SU-DHL-6 (cell line): ENCODE measurements around the gene CXCL12.

ENCODE experiments used
- H2AFZ ChIP-seq: fragments of 200-600 bp; sonication (generic); 2 replicates; pipeline ENCODE4 v1.6.1; 2014; ENCODE audit warnings: low read depth, mild to moderate bottlenecking, moderate library complexity, mixed read lengths, antibody characterized with exemption, low read length; ENCODE audit not compliant: severe bottlenecking
- H3F3A ChIP-seq: fragments of 200-600 bp; shearing (Covaris generic); 2 replicates; pipeline ENCODE4 v1.6.0; 2016; ENCODE audit warnings: antibody characterized with exemption, mild to moderate bottlenecking; ENCODE audit not compliant: insufficient read depth
- H3K27ac ChIP-seq: fragments of 200-600 bp; sonication (generic); 2 replicates; pipeline ENCODE4 v1.5.1; 2016; ENCODE audit warnings: low read depth, mild to moderate bottlenecking, low read length, moderate library complexity, mixed read lengths
- H3K27me3 ChIP-seq: fragments of 200-600 bp; sonication (generic), shearing (Covaris generic); 2 replicates; pipeline ENCODE4 v1.6.0; 2014; ENCODE audit warnings: mild to moderate bottlenecking, low read length
- H3K36me3 ChIP-seq: fragments of 200-600 bp; sonication (generic); 2 replicates; pipeline ENCODE4 v1.6.1; 2014; ENCODE audit warnings: mild to moderate bottlenecking, low read length, mixed read lengths
- H3K4me2 ChIP-seq: fragments of 300-600, 200-600 bp; shearing (Covaris generic), sonication (generic); 2 replicates; pipeline ENCODE4 v1.6.0; 2014; ENCODE audit warnings: low read length, low read depth, mild to moderate bottlenecking; ENCODE audit not compliant: poor library complexity, severe bottlenecking
- H3K4me3 ChIP-seq: fragments of 200-600 bp; sonication (generic); 2 replicates; pipeline ENCODE4 v1.5.1; 2014; ENCODE audit warnings: antibody characterized with exemption, low read length, mild to moderate bottlenecking, mixed read lengths; ENCODE audit not compliant: insufficient read depth, poor library complexity, severe bottlenecking
- H3K79me2 ChIP-seq: fragments of 200-600 bp; sonication (generic); 2 replicates; pipeline ENCODE4 v1.6.1; 2014; ENCODE audit warnings: mild to moderate bottlenecking, low read length, moderate library complexity; ENCODE audit not compliant: insufficient read depth
- H3K9ac ChIP-seq: fragments of 200-600 bp; sonication (generic); 2 replicates; pipeline ENCODE4 v1.7.0; 2014; ENCODE audit warnings: mild to moderate bottlenecking, low read length
- H3K9me2 ChIP-seq: fragments of 200-600 bp; sonication (generic); replicated peaks from 2 replicates; pipeline ENCODE4 v1.6.1; 2014; ENCODE audit warnings: low read length; ENCODE audit not compliant: insufficient read depth
- H3K9me3 ChIP-seq: fragments of 200-600 bp; sonication (generic); 2 replicates; pipeline ENCODE4 v1.6.1; 2014; ENCODE audit warnings: low read length, mixed read lengths; ENCODE audit not compliant: insufficient read depth
- H4K20me1 ChIP-seq: fragments of 200-600 bp; sonication (generic); 2 replicates; pipeline ENCODE4 v1.6.1; 2014; ENCODE audit warnings: low read depth, mild to moderate bottlenecking, antibody characterized with exemption, low read length, moderate library complexity, mixed read lengths
- CTCF ChIP-seq: fragments of 200-600 bp; sonication (generic); IDR thresholded peaks from one replicate; pipeline ENCODE4 v1.5.1; 2017; ENCODE audit warnings: antibody characterized with exemption, mild to moderate bottlenecking, low read length, moderate library complexity; ENCODE audit not compliant: insufficient read depth, poor library complexity, severe bottlenecking
- EZH2phosphoT487 ChIP-seq: fragments of 200-600 bp; sonication (generic), shearing (Covaris generic); conservative IDR thresholded peaks from 2 replicates; pipeline ENCODE4 v1.6.1; 2018; ENCODE audit warnings: mild to moderate bottlenecking, antibody characterized with exemption, low read length, moderate library complexity, mixed read lengths

The CXCL12 gene

GRCh38 chr10:44393834-44394547 lies 9.1 kb upstream of the CXCL12 start:
- TF ChIP-seq CTCF: no peak
- Histone ChIP-seq H3K4me2 (no peak overlapping the region), H3K9me2 (no peaks in the 10 kb centered on the region), H3K79me2 (no peaks in the 10 kb centered on the region), H3K9me3 (no peaks in the 10 kb centered on the region), H3F3A (no peaks in the 10 kb centered on the region), H3K36me3 (no peaks in the 10 kb centered on the region), H3K9ac (no peak overlapping the region), H3K4me3 (no peak overlapping the region), H3K27ac (no peak overlapping the region), H2AFZ (no peak overlapping the region), H3K27me3 (no peaks in the 10 kb centered on the region), H4K20me1 (no peaks in the 10 kb centered on the region)

DNA sequence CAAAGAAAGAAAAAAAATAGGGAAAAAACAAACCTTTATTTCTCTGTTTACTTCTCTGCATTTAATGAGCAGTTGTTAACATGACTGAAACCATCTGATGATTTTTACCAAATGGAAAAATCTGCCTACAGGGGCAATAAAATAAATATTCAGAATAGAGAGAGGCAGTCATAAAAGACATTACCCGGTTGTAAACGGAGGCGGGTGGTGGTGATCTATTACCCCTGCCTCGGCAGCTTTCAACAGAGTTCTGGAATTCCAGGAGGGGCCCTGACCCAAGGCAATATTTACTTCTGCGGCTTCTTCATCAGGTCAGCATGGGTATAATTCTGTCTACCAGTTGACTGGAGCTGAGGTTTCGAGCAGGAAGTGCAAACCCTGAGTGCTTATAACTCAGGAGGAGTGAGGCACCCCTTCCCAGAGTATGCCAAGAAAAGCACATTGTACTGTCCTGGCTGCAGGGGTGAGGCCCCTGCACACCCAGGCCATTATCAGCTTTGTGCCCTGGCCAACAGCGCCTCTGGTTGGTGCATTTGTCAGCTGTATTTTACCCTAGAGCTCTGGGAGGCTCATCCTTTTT lies 8.2 kb upstream of the CXCL12 start:
- H2AFZ ChIP-seq: no peak overlapping the region
- no peaks in the 10 kb centered on the region for H3K79me2 ChIP-seq
- TF ChIP-seq CTCF: no peak
- no peak for TF ChIP-seq EZH2phosphoT487
- no peaks in the 10 kb centered on the region for H3K9me2 ChIP-seq
- no peak overlapping the region for H3K9ac ChIP-seq
- H4K20me1 ChIP-seq: no peaks in the 10 kb centered on the region
- H3K4me2 ChIP-seq: no peak overlapping the region
- H3F3A ChIP-seq: no peaks in the 10 kb centered on the region
- no peaks in the 10 kb centered on the region for H3K9me3 ChIP-seq
- no peaks in the 10 kb centered on the region for H3K36me3 ChIP-seq
- H3K27ac ChIP-seq: no peak overlapping the region
- H3K27me3 ChIP-seq: no peaks in the 10 kb centered on the region
- no peak overlapping the region for H3K4me3 ChIP-seq

DNA sequence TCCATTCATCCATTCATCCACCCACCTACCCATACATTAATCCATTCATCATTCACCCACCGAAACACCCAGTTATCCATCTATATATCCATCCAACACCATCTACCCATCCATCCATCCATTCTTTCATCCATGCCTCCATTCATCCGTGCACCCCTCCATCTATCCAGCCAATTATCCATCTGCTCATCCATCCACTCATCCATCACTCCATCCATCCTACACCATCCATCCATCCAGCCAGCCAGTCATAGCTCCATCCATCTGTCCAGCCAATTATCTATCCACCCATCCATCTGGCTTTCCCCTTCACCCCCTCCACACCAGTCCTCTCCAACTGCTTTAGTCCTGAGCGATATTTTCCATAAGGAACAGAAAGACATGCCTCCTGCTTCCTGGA lies 7.5 kb upstream of the CXCL12 start:
- Histone ChIP-seq H3K27me3 (no peaks in the 10 kb centered on the region), H3F3A (no peaks in the 10 kb centered on the region), H3K4me3 (no peak overlapping the region), H4K20me1 (no peaks in the 10 kb centered on the region), H3K27ac (no peak overlapping the region), H2AFZ (no peak overlapping the region), H3K36me3 (no peaks in the 10 kb centered on the region), H3K4me2 (no peak overlapping the region), H3K9ac (no peak overlapping the region), H3K79me2 (no peaks in the 10 kb centered on the region), H3K9me3 (no peaks in the 10 kb centered on the region), H3K9me2 (no peaks in the 10 kb centered on the region)
- no peak for TF ChIP-seq EZH2phosphoT487
- no peak for TF ChIP-seq CTCF
